NCI-H187 (cell line): Measurements from ENCODE around the gene PITX1.
"Not testable (repeated sequence)": the region's sequence is repeated elsewhere in the genome, so short reads cannot be mapped to it uniquely, and the experiment has no call there.

Experiments used
- DNase-seq, 2 experiments: peaks; one replicate each; lab custom pipeline; 2025; lab: John Stamatoyannopoulos, UW

Gene PITX1

DNA sequence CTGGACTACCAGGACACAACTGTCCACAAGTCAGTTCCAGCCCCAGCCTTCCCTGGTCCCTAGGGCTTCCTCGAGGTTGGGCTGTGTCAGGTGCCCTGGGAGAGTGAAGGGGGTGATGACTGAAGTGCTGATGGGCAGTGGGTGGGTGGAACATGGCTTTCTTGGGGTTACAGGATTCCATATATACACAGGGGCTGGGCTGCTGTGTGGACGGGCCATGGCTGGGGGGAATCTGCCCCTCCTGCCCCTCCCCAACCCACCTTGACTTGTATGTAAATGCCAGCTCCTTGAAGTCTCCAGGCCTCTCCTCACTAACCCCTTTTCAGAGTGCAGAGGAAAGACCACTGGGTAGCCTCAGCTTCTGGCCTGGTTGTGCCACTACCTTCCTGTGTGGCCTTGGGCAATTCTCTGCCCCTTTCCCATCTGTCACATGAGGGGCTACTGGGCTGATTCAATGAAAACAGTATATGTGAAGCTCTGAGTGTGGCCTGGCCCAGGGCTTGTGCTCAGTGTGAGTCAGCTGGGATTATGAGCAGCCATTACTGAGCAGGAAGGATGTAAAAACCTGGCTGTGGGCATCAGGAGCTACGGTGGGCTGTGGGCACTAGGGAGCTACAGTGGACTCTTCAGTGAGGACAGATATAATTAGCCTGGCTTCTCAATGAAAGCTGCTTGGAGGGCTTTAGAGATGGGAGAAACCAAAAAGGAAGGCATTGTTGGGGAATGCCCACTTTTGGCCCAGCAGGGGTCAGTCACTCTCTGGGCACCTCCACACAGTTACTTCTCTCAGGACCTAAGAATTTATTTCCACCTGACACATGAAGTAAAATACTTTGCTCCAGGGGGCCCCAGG lies 23.3 kb downstream of the PITX1 start:
- no peak for DNase-seq

DNA sequence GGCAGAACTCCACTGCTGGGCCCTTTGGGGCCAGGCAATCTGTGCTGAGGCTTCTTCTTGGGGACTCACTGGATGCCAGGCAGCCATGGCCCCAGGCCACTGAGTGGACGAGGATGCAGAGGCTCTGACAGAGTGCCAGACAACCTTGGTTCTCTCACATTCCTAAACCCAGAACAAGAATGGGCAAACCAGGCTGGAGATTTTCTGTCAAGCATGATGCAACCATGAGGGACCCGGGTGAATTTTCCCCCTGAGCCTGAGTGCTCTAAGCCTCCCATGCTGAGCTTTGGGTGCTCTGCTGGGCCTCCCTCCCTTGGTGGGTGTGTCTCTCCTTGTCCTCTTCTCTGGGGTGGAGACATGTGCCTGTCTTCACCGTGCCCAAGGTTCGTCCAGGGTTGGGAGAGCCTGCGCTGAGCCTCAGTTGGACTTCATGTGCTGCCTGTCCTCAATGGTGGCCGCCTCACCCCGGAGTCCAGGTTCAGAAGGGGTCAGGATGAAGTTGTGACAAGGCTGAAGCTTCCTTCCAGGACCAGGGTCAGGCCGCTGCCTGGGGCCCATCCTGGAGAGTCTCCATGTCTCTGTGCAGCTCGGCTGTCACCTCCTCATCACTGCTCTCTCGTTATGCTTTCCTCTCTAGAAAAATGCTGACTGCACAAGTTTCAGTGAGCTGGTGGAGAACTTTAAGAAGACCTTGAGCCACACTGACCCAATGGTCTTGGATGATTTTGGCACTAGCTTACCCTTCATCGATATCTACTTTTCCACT lies 24.1 kb downstream of the PITX1 start:
- DNase-seq = no peak

- no peak for DNase-seq
These were observed 24.9 kb downstream of the PITX1 start for GRCh38 chr5:135008981-135009735.

GRCh38 chr5:135008556-135008955 lies 25.5 kb downstream of the PITX1 start:
- DNase-seq = no peak

DNA sequence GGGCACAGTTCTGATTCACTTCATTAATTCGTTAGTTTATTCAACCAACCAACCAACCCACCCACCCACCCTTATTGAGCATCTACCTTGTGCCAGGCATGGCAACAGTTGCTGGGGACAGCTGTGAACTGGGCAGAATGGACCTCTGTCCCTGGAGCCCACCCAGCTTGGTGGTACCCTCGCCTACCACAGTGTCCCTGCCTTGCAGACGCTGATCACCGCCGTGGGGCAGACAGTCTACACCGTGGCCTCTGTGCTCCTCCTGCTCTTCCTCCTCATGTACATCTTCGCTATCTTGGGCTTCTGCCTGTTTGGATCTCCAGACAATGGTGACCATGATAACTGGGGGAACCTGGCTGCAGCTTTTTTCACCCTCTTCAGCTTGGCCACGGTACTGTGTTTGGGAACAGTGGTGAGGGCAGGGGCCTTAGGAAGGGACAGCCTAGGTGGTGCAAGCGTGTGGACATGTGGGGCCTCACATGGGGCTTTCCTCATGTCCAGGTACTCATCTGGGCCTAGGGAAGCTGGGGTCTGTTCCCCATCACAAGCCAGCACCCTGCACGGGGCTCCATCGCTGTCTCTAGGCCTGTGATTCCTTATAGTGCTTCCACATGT lies 26.2 kb downstream of the PITX1 start:
- no peak for DNase-seq

DNA sequence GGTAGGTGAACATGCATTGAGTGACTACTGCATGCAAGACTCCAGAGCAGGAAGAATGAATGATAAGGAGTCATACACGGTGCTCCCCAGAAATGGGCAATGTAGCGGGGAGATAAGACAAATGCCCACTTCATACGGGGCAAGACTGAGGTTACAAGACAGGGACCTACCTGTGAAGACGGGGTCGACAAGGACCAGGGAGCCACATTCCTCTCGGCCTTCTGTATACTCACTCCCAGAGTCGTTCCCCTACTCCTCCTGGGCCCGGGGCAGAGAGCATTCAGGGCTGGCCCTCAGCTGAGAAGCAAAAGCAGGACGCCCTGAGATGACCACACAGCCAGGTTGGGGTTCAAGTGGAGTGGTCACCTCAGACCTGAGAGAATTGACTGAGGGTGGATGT lies 26.7 kb downstream of the PITX1 start:
- no peak for DNase-seq

- no peak for DNase-seq
These were observed 29.0 kb downstream of the PITX1 start for GRCh38 chr5:135005076-135005475.

DNA sequence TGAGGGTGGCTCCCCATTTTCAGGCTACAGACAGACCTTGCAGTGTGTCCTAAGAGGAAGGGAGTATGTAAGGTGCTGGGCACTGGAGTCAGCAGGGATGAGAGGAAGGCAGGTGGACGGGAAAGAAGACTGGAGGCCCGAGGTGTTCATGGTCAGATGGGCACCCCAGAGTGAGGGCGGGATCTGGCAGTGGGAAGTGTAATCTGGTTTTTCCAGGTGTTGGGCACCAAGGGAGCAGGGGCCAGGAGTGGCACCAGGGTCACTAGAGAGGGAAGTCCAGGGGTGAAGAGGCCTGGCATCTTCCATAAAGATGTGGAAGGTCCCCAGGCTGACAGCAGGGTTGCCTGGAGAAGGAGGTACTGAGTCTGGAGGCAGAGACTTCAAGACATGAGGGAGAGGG lies 29.7 kb downstream of the PITX1 start:
- DNase-seq = no peak

DNA sequence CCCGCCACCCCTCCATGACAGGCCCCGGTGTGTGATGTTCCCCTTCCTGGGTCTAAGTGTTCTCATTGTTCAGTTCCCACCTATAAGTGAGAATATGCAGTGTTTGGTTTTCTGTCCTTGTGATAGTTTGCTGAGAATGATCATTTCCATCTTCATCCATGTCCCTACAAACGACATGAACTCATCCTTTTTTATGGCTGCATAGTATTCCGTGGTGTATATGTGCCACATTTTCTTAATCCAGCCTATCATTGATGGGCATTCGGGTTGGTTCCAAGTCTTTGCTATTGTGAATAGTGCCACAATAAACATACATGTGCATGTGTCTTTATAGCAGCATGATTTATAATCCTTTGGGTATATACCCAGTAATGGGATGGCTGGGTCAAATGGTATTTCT lies 36.0 kb downstream of the PITX1 start:
- DNase-seq = not testable (repeated sequence)

GRCh38 chr5:134997015-134997414 lies 37.0 kb downstream of the PITX1 start:
- DNase-seq = no peak

GRCh38 chr5:134995850-134996402 lies 38.1 kb downstream of the PITX1 start:
- no peak for DNase-seq

- no peak for DNase-seq
These were observed 39.4 kb downstream of the PITX1 start for GRCh38 chr5:134994560-134995156.

GRCh38 chr5:134993161-134993560 lies 40.9 kb downstream of the PITX1 start:
- DNase-seq = no peak

- no peak for DNase-seq
These were observed 41.9 kb downstream of the PITX1 start for GRCh38 chr5:134992148-134992547.

GRCh38 chr5:134990183-134990582 lies 43.8 kb downstream of the PITX1 start:
- not testable (repeated sequence) for DNase-seq

- DNase-seq = no peak
These were observed 44.7 kb downstream of the PITX1 start for GRCh38 chr5:134989266-134989830.

GRCh38 chr5:134982230-134982629 lies 51.8 kb downstream of the PITX1 start:
- no peak for DNase-seq

DNA sequence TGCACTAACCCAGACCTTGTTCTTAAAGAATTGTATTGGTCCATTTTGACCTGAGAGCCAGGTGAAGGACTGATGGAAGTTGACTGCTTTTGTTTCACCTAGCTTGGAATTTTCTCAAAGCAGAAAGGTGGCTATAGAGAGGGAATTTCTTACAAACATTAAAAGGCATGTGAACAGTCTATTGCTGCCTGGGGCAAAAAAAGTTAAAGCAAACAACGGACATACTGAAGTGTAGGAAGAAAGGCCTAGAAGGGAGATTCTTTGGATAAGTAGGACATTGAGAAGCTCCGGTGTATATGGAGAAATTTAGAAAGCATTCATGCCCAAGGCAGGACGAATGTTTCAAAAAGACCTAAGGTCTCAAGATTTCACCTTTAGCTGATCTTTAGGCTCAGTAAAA lies 54.6 kb downstream of the PITX1 start:
- DNase-seq = no peak
